Heart right ventricle (tissue), 16 donors: ENCODE measurements around the gene CD34. TPM values are rescaled to one million over a fixed set of nuclear protein-coding genes. Genes with fewer than 3 reads are reported as not detected.

ENCODE experiments used
- ATAC-seq, 8 donors: fragments of 200-7000 bp; cut with Tn5 transposase; one replicate each; pipeline ENCODE4 v1.9.1; 2020; ENCODE audit warnings: mild to moderate bottlenecking in 8 of 8, moderate library complexity in 8 of 8, moderate number of reproducible peaks in 1 of 8
- DNase-seq, 2 donors: peaks; one replicate each; pipeline ENCODE4 v3.0.0-alpha.2; 2020
- H3K27ac ChIP-seq, 10 donors: fragments of 200-600 bp; sonication (generic) in 2 of 10; one replicate each; pipeline versions ENCODE4 v1.5.0 to v1.8.0; 2020 to 2022; ENCODE audit warnings: mild to moderate bottlenecking in 3 of 10
- H3K27me3 ChIP-seq, 7 donors: fragments of 200-600 bp; one replicate each; pipeline ENCODE4 v1.8.0; 2021 to 2022; ENCODE audit warnings: mild to moderate bottlenecking in 2 of 7
- H3K36me3 ChIP-seq, 9 donors: fragments of 200-600 bp; sonication (generic) in 1 of 9; one replicate each; pipeline versions ENCODE4 v1.5.0 to v1.8.0; 2020 to 2022; ENCODE audit warnings: mild to moderate bottlenecking in 2 of 9
- H3K4me1 ChIP-seq, 9 donors: fragments of 200-600 bp; sonication (generic) in 1 of 9; one replicate each; pipeline versions ENCODE4 v1.5.0 to v1.8.0; 2020 to 2022; ENCODE audit warnings: mild to moderate bottlenecking in 4 of 9
- H3K4me3 ChIP-seq, 10 donors: fragments of 200-600 bp; sonication (generic) in 2 of 10; one replicate each; pipeline versions ENCODE4 v1.5.0 to v1.8.0; 2020 to 2022; ENCODE audit warnings: mild to moderate bottlenecking in 7 of 10, moderate library complexity in 2 of 10
- H3K9me3 ChIP-seq, 11 donors: fragments of 200-600 bp in 10 of 11; sonication (generic) in 2 of 11; one replicate each; pipeline versions ENCODE4 v1.5.0 to v1.8.0; 2013 to 2022; ENCODE audit warnings: mild to moderate bottlenecking in 2 of 11, control low read depth in 1 of 11, moderate library complexity in 1 of 11
- CTCF ChIP-seq, 9 donors: fragments of 200-600 bp; sonication (generic) in 2 of 9; IDR thresholded peaks; one replicate each; pipeline versions ENCODE4 v1.5.0 to v1.8.0; 2021 to 2022; ENCODE audit warnings: antibody characterized with exemption in 9 of 9, mild to moderate bottlenecking in 5 of 9, moderate library complexity in 1 of 9
- WGBS, 2 donors: extraction: QIAGEN DNeasy Blood & Tissue Kit; methylation state at CpG; one replicate each; pipeline ENCODE4 v1.1.7; 2013; ENCODE audit warnings: inconsistent platforms in 1 of 2; 5-methylcytosine and 5-hydroxymethylcytosine counted together
- intact Hi-C, 10 donors: fragments of 100-400 bp; cut with DNase I; formaldehyde crosslinking; loops; one replicate each; pipeline versions ENCODE4 v1.11.1 to v1.14.2; 2022
- long read RNA-seq, 3 donors: library from polyadenylated mRNA; unstranded; transcript quantifications; one replicate each; pipeline ENCODE4 v2.0.0, GENCODE V29; 2020 to 2021
- polyA plus RNA-seq, 2 donors: library from polyadenylated mRNA; stranded (reverse); fragments of 200-250 nt; gene quantifications; one replicate each; pipeline ENCODE4 v1.2.3, GENCODE V29; 2013
- total RNA-seq, 10 donors: library from RNA; stranded (reverse); fragmentation: NEBNext Ultra II Directional in 3 of 10; extraction: Animal tissue kit (Norgen Biotek cat#: 25700) in 3 of 10; gene quantifications; one replicate each; pipeline versions ENCODE4 v1.2.1 to v1.2.4, GENCODE V29; 2021 to 2023
- donor health status: Arrhythmogenic right ventricular cardiomyopathy.
- donor health status: ischemic (EF 13 %, LVEDD 7.1; RV severe dilation, severe dysfunction).
- donor health status: healthy with polysubstance abuse.
- donor health status: DM: no; HTN: yes; CAD: no.
- donor health status: DM: no; HTN: no; CAD: no.
- donor health status: ischemic (EF 25% LVEDD 6.9; RV normal size, moderate dysfunction).
- donor health status: ischemic (EF 25% LVEDD 5.7; RV mildly dilated, moderate dysfunction).
- donor health status: healthy.
- donor health status: DM: yes; HTN: yes; CAD: no.
- donor health status: Ischemic cardiomyopathy.
- donor health status: ischemic (EF 35%, LVEDD 5.7; RV mildly dilated, moderate dysfunction).
- donor health status: nonischemic (EF 11% LVEDD 7.7; RV severe dilation, severe dysfunction).
- donor health status: DM: yes; HTN: yes; CAD: no.
- donor health status: PGD.
- donor health status: ischemic (EF 29% LVEDD 5.4; RV normal size, mild dysfunction).
- donor health status: nonischemic (EF 23%, LVEDD 6.1; RV moderate dilation, normal function).

CD34 gene
- 10 to 100 TPM; 44.7 to 97.0 (median 59.2) TPM for total RNA-seq
- 10 to 100 TPM; 38.8 to 48.0 TPM for polyA plus RNA-seq
- long read RNA-seq, donor 1, full-length matches to known transcripts: 29 of 56 reads
- long read RNA-seq, donor 1, partial matches to known transcripts: 7 of 56 reads
- long read RNA-seq, donor 1, other reads (novel, unspliced or antisense): 20 of 56 reads
- long read RNA-seq, donor 2, full-length matches to known transcripts: 49 of 81 reads
- long read RNA-seq, donor 2, partial matches to known transcripts: 20 of 81 reads
- long read RNA-seq, donor 2, other reads (novel, unspliced or antisense): 12 of 81 reads
- long read RNA-seq, donor 3, full-length matches to known transcripts: 60 of 107 reads
- long read RNA-seq, donor 3, partial matches to known transcripts: 4 of 107 reads
- long read RNA-seq, donor 3, other reads (novel, unspliced or antisense): 43 of 107 reads

DNA sequence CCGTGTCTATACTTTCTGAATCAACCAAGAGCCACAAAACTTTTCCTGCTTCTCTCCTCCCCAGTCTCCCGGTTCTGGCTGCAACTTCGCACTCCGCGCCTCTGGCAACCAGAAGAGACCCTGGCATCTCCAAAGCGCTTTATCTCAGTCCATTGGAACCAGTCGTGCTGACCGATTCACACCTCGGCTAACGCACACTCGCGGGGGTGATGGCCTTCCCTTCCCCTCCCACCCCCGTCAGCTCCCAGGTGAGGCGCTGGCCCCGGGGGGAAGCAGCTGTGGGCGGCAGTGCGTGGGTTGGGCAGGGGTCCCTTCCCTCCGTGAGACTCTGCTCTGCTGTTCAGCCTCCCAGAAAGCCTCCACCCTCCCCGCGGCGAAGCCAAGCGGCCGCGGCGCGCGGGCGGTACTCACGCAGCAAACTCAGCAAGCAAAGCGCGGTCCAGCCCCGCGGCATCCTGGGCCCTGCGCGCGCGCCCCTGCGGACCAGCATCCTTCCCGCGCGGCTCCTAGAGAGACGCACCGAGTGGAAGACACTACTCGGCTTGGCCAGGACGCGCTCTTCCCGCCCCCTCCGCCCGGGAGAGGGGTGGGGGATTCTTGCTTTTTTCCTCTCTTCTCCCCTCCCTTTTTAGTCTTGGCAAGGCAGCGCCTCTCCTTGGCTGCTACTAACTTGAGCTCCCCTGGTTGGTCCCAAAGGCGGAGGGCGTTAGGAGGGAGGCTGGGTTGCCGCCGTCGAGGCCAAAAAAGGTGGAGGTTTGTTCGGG, at the start of gene CD34:
CD34 (minus strand) TSS at position 535 of the 764 bp plus-strand sequence; CDS start at position 490, 45 bp downstream.
- no peaks in the 10 kb centered on the region for H3K9me3 ChIP-seq
- peak within 1 kb of the TSS; percentile 48 to 85 (median 70) for H3K4me3 ChIP-seq
- DNase-seq: peak; percentile 78 to 80
- peaks cover 0 to 42% (median 0%) of the 10 kb centered on the region in 7 donors for H3K27me3 ChIP-seq
- ATAC-seq: peak; percentile 60 to 80 (median 74)
- H3K4me1 ChIP-seq: peaks cover 0 to 71% (median 41%) of the 10 kb centered on the region in 9 donors
- intact Hi-C loops: loop anchor here in 2 of 10 donors (5.0 kb wide), 1 partner anchor 47 kb away; no protein-coding TSS in a partner anchor
- WGBS, 2 donors: 3% methylated on average over 55 to 56 of the region's 56 CpGs
- peak within 1 kb of the TSS; percentile 82 to 98 (median 92) for H3K27ac ChIP-seq
- no peaks in the 10 kb centered on the region for H3K36me3 ChIP-seq
- no peak for TF ChIP-seq CTCF (IDR thresholded peaks at IDR 0.05)

DNA sequence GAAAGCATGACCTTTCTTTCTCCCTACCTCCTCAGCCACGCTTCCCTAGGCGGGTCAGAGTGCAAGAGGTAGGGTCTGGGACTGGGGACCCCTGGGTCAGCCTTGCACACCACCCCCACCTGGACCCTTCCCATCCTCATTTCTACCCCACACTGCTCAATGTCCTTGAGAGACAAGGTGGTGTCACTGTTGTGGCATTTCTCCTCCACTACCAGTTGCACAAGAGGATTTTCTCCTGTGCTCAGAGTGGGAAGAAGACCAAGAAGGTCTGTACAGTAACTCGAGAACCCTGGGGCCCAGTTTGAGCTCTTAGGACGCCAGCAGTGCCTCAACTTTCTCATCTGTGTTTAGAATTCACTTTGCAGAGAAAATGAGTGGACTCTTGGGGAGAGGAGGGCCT, 49.4 kb upstream of the CD34 start:
- DNase-seq: no peak
- H3K4me1 ChIP-seq: peaks cover 24 to 95% (median 58%) of the 10 kb centered on the region in 9 donors

GRCh38 chr1:207959910-207960309, 49.0 kb upstream of the CD34 start:
- WGBS, 2 donors: 58 to 62% methylated on average over 5 of the region's 5 CpGs

More for the DNA sequence above, 49.4 kb upstream of the CD34 start:
- Histone ChIP-seq H3K36me3 (no peaks in the 10 kb centered on the region), H3K9me3 (no peaks in the 10 kb centered on the region), H3K27me3 (peaks cover 0 to 26% (median 0%) of the 10 kb centered on the region in 7 donors), H3K27ac (peak overlapping the region in 9 of 10 donors; percentile 85 to 98 (median 96)), H3K4me3 (peak overlapping the region in 3 of 10 donors; percentile 62)
- intact Hi-C loops: loop anchor here in 8 of 10 donors (5.0 to 10.0 kb wide), 7 partner anchors 38 to 153 kb away; no protein-coding TSS in a partner anchor
- no peak for ATAC-seq
- 93 to 99% methylated on average over 4 of the region's 4 CpGs for WGBS, 2 donors
- TF ChIP-seq CTCF (IDR thresholded peaks at IDR 0.05): no peak

More at GRCh38 chr1:207959910-207960309, 49.0 kb upstream of the CD34 start:
- Histone ChIP-seq H3K27ac (peak overlapping the region; percentile 76 to 98 (median 94)), H3K4me3 (peak overlapping the region in 9 of 10 donors; percentile 35 to 62 (median 57)), H3K36me3 (no peaks in the 10 kb centered on the region), H3K9me3 (no peaks in the 10 kb centered on the region), H3K4me1 (peaks cover 24 to 91% (median 55%) of the 10 kb centered on the region in 9 donors), H3K27me3 (peaks cover 0 to 26% (median 0%) of the 10 kb centered on the region in 7 donors)
- no peak for ATAC-seq
- intact Hi-C loops: loop anchor here in 8 of 10 donors (1.0 to 10.0 kb wide), 9 partner anchors 38 to 153 kb away; partner anchors contain the start of gene CD34 (in 2 of the 8)
- TF ChIP-seq CTCF (IDR thresholded peaks at IDR 0.05): no peak
- DNase-seq: no peak
